GM12878 (cell line): ENCODE results near the gene GRHL1. TPM values are rescaled to one million over a fixed set of nuclear protein-coding genes. Genes with fewer than 3 reads are reported as not detected.

Experiments
- ATAC-seq: fragments of 200-7000 bp; cut with Tn5 transposase; 3 replicates; pipeline ENCODE4 v1.9.1; 2020; ENCODE audit warnings: mild to moderate bottlenecking, moderate library complexity
- BruUV-seq: library from RNA; stranded (reverse); fragments of 400-500 nt; replicated peaks from 2 replicates; lab custom pipeline; 2021; lab: Mats Ljungman, UMichigan
- CTCF ChIA-PET: fragments of 300-600 bp; sonication (Branson Sonifier 250); formaldehyde crosslinking; extraction: SDS; loops from one replicate; lab custom pipeline; 2021; ENCODE audit warnings: inconsistent platforms; lab: Yijun Ruan, JAX
- POLR2A ChIA-PET: fragments of 350-600 bp; formaldehyde crosslinking; extraction: SDS; loops from one replicate; lab custom pipeline; 2021; ENCODE audit warnings: inconsistent platforms; lab: Charles Lee
- RAD21 ChIA-PET: fragments of 300-600 bp; sonication (Branson Sonifier 250); formaldehyde crosslinking; loops from one replicate; lab custom pipeline; 2023; ENCODE audit warnings: antibody characterized with exemption; ENCODE audit not compliant: unreplicated experiment; lab: Charles Lee
- SMC1A ChIA-PET: fragments of 300-600 bp; sonication (Branson Sonifier 250); formaldehyde crosslinking; loops from one replicate; lab custom pipeline; 2023; ENCODE audit not compliant: unreplicated experiment, uncharacterized antibody; lab: Charles Lee
- DNase-seq: peaks from one replicate; pipeline ENCODE4 v3.0.0-alpha.2; 2011; ENCODE audit warnings: low read depth, low spot score
- FAIRE-seq: peaks from 3 replicates; lab custom pipeline; 2011; peaks lifted over from hg19 to GRCh38; lab: Jason Lieb, UNC
- H2AFZ ChIP-seq: 2 replicates; pipeline ENCODE4 v1.6.0; 2011; ENCODE audit warnings: low read depth, low read length, control low read depth; ENCODE audit not compliant: control insufficient read depth
- H3K27ac ChIP-seq: 2 replicates; pipeline ENCODE4 v1.5.1; 2011; ENCODE audit warnings: control low read depth; ENCODE audit not compliant: control insufficient read depth, insufficient read depth
- H3K27me3 ChIP-seq, 2 experiments: replicated peaks in 1 of 2; 2 replicates each; pipeline versions ENCODE4 v1.6.0 to v1.6.1; 2011; ENCODE audit warnings: low read length in 1 of 2; ENCODE audit not compliant: control insufficient read depth in 2 of 2, insufficient read depth in 2 of 2
- H3K36me3 ChIP-seq, 2 experiments: 2 replicates each; pipeline ENCODE4 v1.5.1; 2011; ENCODE audit warnings: low read length in 1 of 2; ENCODE audit not compliant: control insufficient read depth in 2 of 2, insufficient read depth in 2 of 2
- H3K4me1 ChIP-seq: 2 replicates; pipeline ENCODE4 v1.6.1; 2011; ENCODE audit warnings: mild to moderate bottlenecking, low read length, moderate library complexity, mixed read lengths; ENCODE audit not compliant: control insufficient read depth, insufficient read depth
- H3K4me2 ChIP-seq: 2 replicates; pipeline ENCODE4 v1.6.0; 2011; ENCODE audit warnings: control low read depth; ENCODE audit not compliant: control insufficient read depth, insufficient read depth
- H3K4me3 ChIP-seq: fragments of 200-600 bp; sonication (generic); 2 replicates; pipeline ENCODE4 v1.5.1; 2016
- H3K79me2 ChIP-seq: 2 replicates; pipeline ENCODE4 v1.6.0; 2011; ENCODE audit warnings: low read length; ENCODE audit not compliant: control insufficient read depth, insufficient read depth
- H3K9ac ChIP-seq: 2 replicates; pipeline ENCODE4 v1.8.0; 2011; ENCODE audit warnings: low read length, control low read depth, mixed read lengths; ENCODE audit not compliant: control insufficient read depth, insufficient read depth
- H3K9me3 ChIP-seq: replicated peaks from 3 replicates; pipeline ENCODE4 v1.5.1; 2011; ENCODE audit warnings: mild to moderate bottlenecking, low read length; ENCODE audit not compliant: control insufficient read depth, insufficient read depth
- H4K20me1 ChIP-seq: 2 replicates; pipeline ENCODE4 v1.6.0; 2011; ENCODE audit not compliant: control insufficient read depth, insufficient read depth
- ATF3 ChIP-seq: IDR thresholded peaks from 2 replicates; pipeline ENCODE4 v1.6.1; 2011; ENCODE audit warnings: low read depth, mild to moderate bottlenecking, low read length, moderate library complexity, borderline replicate concordance; ENCODE audit errors: extremely low read depth
- CHD4 ChIP-seq: fragments of 200-600 bp; sonication (generic); IDR thresholded peaks from 2 replicates; pipeline ENCODE4 v1.6.1; 2016; ENCODE audit warnings: mild to moderate bottlenecking
- CUX1 ChIP-seq: IDR thresholded peaks from 2 replicates; pipeline ENCODE4 v1.6.1; 2012; ENCODE audit warnings: improper control_type of control experiment, low read depth, low read length; ENCODE audit not compliant: insufficient replicate concordance
- HCFC1 ChIP-seq: fragments of 150-350 bp; IDR thresholded peaks from 2 replicates; pipeline ENCODE4 v1.6.1; 2014; ENCODE audit warnings: low read length
- MXI1 ChIP-seq: fragments of 150-350 bp; IDR thresholded peaks from 2 replicates; pipeline ENCODE4 v1.6.1; 2011; ENCODE audit warnings: low read depth, mild to moderate bottlenecking, inconsistent platforms, low read length, improper control_type of control experiment
- REST ChIP-seq: IDR thresholded peaks from 2 replicates; pipeline ENCODE4 v1.6.1; 2012; ENCODE audit warnings: mild to moderate bottlenecking, low read depth, low read length
- TCF7 ChIP-seq: IDR thresholded peaks from 2 replicates; pipeline ENCODE4 v1.6.1; 2014; ENCODE audit warnings: antibody characterized with exemption, borderline replicate concordance
- ZNF24 ChIP-seq: fragments of 450-650 bp; IDR thresholded peaks from 2 replicates; pipeline ENCODE4 v1.6.1; 2017; ENCODE audit warnings: antibody characterized with exemption, mild to moderate bottlenecking
- ZNF274 ChIP-seq: IDR thresholded peaks from one replicate; pipeline ENCODE4 v1.8.0; 2011; ENCODE audit not compliant: insufficient read length, insufficient read depth
- ZZZ3 ChIP-seq: IDR thresholded peaks from 2 replicates; pipeline ENCODE4 v1.6.1; 2011; ENCODE audit warnings: low read depth; ENCODE audit not compliant: control insufficient read depth, insufficient read length
- WGBS: methylation state at CpG from one replicate; pipeline ENCODE4 v1.1.6; 2016; ENCODE audit warnings: low lambda C conversion rate; ENCODE audit not compliant: insufficient replicate concordance, insufficient coverage; ENCODE audit errors: missing lambda C conversion rate; 5-methylcytosine and 5-hydroxymethylcytosine counted together
- in situ Hi-C: fragments of 300-500 bp; cut with MboI; formaldehyde crosslinking; loops from 9 replicates; pipeline ENCODE4 v1.14.3; 2018; ENCODE audit warnings: mixed read lengths
- intact Hi-C: fragments of 100-400 bp; cut with micrococcal nuclease; formaldehyde crosslinking; loops from one replicate; pipeline ENCODE4 v1.14.2; 2022; ENCODE audit not compliant: unreplicated experiment
- polyA plus RNA-seq, 11 experiments: library from polyadenylated mRNA; depleted of rRNA in 4 of 11; unstranded in 6 of 11; stranded (reverse) in 5 of 11; fragments of >200 nt; fragmentation: Nextera tagmentation in 4 of 11; fragmentation: Illumina TruSeq in 1 of 11; extraction: Ambion mirVana in 4 of 11; extraction: Trizol in 1 of 11; gene quantifications; 1 replicate in 1 of 11; 2 replicates in 10 of 11; pipeline versions ENCODE4 v1.2.1 to v1.2.3, GENCODE V29; 2011 to 2016; ENCODE audit warnings: inconsistent platforms in 2 of 11, missing spikeins in 2 of 11, low read depth in 1 of 11
- total RNA-seq, 4 experiments: library from RNA; depleted of rRNA in 3 of 4; stranded (reverse); fragments of >200 nt in 3 of 4; fragmentation: Illumina TruSeq in 1 of 4; extraction: Trizol in 1 of 4; gene quantifications; 2 replicates each; pipeline versions ENCODE4 v1.2.1 to v1.2.3, GENCODE V29; 2013 to 2021

Gene GRHL1
- total and polyA plus RNA-seq, 10 of the 15 experiments (the other 5 are each of a cell fraction or from before 2014, with no cell fraction given) = 0.09 to 0.81 (median 0.28) TPM; not detected in 1

GRCh38 chr2:10031886-10032745 is 80.6 kb downstream of the GRHL1 start:
- no peak overlapping the region for H3K9ac ChIP-seq

More at GRCh38 chr2:10031886-10032745, 80.6 kb downstream of the GRHL1 start:
- peaks cover 11% of the 10 kb centered on the region for H3K4me1 ChIP-seq
- H3K27ac ChIP-seq = no peak overlapping the region
- intact Hi-C loops (no loop called here), in situ Hi-C loops (no loop called here)
- H3K4me2 ChIP-seq = no peak overlapping the region
- ChIA-PET POLR2A (no interaction called here), SMC1A (no interaction called here), RAD21 (no interaction called here), CTCF (interaction anchor here (1.0 to 6.4 kb wide), 2 partner anchors 15 to 47 kb away, joined by 3 to 33 read pairs; no protein-coding TSS in a partner anchor)
- ATAC-seq (no peak), FAIRE-seq (no peak), DNase-seq (no peak)
- H3K79me2 ChIP-seq = no peaks in the 10 kb centered on the region
- no peaks in the 10 kb centered on the region for H4K20me1 ChIP-seq
- H3K36me3 ChIP-seq = no peaks in the 10 kb centered on the region
- no peaks in the 10 kb centered on the region for H3K9me3 ChIP-seq
- peaks cover 0 to 3% of the 10 kb centered on the region in 2 experiments; a peak in 1 of 4 replicates for H3K27me3 ChIP-seq
- WGBS = 49% methylated on average over 20 of the region's 20 CpGs
- no peak overlapping the region for H2AFZ ChIP-seq
- no peak overlapping the region for H3K4me3 ChIP-seq
- no peak for TF ChIP-seq ZNF274
- TF ChIP-seq ZZZ3 = no peak
- TF ChIP-seq ATF3 = no peak
- no peak for TF ChIP-seq CUX1
- TF ChIP-seq ZNF24 = no peak
- no peak for TF ChIP-seq TCF7
- TF ChIP-seq REST = no peak
- no peak for TF ChIP-seq MXI1
- TF ChIP-seq HCFC1 = no peak
- TF ChIP-seq CHD4 = no peak
- no TSS peak for BruUV-seq
